ENCODE data around the gene STON2. TPM values are rescaled to one million over a fixed set of nuclear protein-coding genes. Genes with fewer than 3 reads are reported as not detected.

Gene STON2
- total and polyA plus RNA-seq, 2 of the 13 experiments (the other 11 are each of a cell fraction or from before 2014, with no cell fraction given), result 2.1 to 11.0 TPM

DNA sequence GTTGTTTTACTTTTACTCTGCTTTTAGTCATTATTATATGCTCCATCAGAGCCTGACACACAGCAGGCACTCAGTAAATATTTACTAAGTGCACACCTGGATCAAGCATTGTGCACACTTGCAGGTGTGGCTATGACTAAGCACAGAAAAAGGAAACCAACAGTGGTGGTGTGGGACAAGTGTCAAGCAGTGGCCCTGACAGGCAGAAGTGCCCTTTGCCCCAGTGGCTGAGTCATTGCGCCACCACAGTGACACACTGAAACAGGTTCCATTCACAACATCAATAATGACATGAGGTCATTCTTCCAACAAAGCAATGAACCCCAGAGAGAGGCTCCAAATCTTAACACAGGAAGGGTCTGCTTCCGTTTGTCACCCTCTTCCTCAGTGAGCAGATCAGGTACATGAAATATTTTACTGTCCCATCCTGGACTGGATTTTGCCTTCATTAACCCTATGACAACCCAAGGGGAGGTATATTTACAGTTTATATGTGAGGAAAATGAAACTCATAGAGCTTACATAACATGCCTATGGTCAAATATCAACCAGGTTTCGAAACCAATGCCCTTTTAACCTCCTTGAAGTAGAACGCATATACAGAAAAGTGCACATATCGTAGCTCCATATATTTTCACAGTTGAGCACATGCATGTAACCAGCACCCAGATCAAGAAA, 96.7 kb downstream of the STON2 start (continued):
- TF ChIP-seq, protein P1, sequence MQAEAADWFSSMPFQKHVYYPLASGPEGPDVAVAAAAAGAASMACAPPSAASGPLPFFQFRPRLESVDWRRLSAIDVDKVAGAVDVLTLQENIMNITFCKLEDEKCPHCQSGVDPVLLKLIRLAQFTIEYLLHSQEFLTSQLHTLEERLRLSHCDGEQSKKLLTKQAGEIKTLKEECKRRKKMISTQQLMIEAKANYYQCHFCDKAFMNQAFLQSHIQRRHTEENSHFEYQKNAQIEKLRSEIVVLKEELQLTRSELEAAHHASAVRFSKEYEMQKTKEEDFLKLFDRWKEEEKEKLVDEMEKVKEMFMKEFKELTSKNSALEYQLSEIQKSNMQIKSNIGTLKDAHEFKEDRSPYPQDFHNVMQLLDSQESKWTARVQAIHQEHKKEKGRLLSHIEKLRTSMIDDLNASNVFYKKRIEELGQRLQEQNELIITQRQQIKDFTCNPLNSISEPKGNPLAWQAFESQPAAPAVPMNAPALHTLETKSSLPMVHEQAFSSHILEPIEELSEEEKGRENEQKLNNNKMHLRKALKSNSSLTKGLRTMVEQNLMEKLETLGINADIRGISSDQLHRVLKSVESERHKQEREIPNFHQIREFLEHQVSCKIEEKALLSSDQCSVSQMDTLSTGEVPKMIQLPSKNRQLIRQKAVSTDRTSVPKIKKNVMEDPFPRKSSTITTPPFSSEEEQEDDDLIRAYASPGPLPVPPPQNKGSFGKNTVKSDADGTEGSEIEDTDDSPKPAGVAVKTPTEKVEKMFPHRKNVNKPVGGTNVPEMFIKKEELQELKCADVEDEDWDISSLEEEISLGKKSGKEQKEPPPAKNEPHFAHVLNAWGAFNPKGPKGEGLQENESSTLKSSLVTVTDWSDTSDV (CRISPR knock-in tag; IDR thresholded peaks at IDR 0.05), result no peak
- TF ChIP-seq NCOA2 (CRISPR knock-in tag; IDR thresholded peaks at IDR 0.05) (peak; percentile 93), ZNF629 (CRISPR knock-in tag; conservative IDR thresholded peaks at IDR 0.05) (peak; percentile 40; the same call in 1 of the 2 replicates), MED1 (CRISPR knock-in tag; IDR thresholded peaks at IDR 0.05) (peak; percentile 98), ZNF264 (CRISPR knock-in tag; IDR thresholded peaks at IDR 0.05) (peak; percentile 81), PHF8 (CRISPR knock-in tag; IDR thresholded peaks at IDR 0.05) (peak; percentile 19; the same call in 1 of the 2 replicates), PAWR (CRISPR knock-in tag; IDR thresholded peaks at IDR 0.05; ENCODE audit: borderline replicate concordance) (no peak), NFE2 (CRISPR knock-in tag; IDR thresholded peaks at IDR 0.05) (peak; percentile 85), TEAD2 (CRISPR knock-in tag; IDR thresholded peaks at IDR 0.05) (no peak), ZNF441 (CRISPR knock-in tag; IDR thresholded peaks at IDR 0.05; ENCODE audit: borderline replicate concordance) (no peak; the same call in 1 of the 2 replicates), ZNF124 (CRISPR knock-in tag; IDR thresholded peaks at IDR 0.05) (peak; percentile 82), ZNF75D (CRISPR knock-in tag; IDR thresholded peaks at IDR 0.05; ENCODE audit: borderline replicate concordance) (no peak), HDAC6 (IDR thresholded peaks at IDR 0.05; ENCODE audit: low read depth, low read length) (no peak)
- TF ChIP-seq, protein P2, sequence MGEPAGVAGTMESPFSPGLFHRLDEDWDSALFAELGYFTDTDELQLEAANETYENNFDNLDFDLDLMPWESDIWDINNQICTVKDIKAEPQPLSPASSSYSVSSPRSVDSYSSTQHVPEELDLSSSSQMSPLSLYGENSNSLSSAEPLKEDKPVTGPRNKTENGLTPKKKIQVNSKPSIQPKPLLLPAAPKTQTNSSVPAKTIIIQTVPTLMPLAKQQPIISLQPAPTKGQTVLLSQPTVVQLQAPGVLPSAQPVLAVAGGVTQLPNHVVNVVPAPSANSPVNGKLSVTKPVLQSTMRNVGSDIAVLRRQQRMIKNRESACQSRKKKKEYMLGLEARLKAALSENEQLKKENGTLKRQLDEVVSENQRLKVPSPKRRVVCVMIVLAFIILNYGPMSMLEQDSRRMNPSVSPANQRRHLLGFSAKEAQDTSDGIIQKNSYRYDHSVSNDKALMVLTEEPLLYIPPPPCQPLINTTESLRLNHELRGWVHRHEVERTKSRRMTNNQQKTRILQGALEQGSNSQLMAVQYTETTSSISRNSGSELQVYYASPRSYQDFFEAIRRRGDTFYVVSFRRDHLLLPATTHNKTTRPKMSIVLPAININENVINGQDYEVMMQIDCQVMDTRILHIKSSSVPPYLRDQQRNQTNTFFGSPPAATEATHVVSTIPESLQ (CRISPR knock-in tag; conservative IDR thresholded peaks at IDR 0.05), result no peak
- TF ChIP-seq, protein P3, sequence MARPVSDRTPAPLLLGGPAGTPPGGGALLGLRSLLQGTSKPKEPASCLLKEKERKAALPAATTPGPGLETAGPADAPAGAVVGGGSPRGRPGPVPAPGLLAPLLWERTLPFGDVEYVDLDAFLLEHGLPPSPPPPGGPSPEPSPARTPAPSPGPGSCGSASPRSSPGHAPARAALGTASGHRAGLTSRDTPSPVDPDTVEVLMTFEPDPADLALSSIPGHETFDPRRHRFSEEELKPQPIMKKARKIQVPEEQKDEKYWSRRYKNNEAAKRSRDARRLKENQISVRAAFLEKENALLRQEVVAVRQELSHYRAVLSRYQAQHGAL (CRISPR knock-in tag; IDR thresholded peaks at IDR 0.05; ENCODE audit: not compliant biosample characterization), result no peak
- TF ChIP-seq, protein P4, sequence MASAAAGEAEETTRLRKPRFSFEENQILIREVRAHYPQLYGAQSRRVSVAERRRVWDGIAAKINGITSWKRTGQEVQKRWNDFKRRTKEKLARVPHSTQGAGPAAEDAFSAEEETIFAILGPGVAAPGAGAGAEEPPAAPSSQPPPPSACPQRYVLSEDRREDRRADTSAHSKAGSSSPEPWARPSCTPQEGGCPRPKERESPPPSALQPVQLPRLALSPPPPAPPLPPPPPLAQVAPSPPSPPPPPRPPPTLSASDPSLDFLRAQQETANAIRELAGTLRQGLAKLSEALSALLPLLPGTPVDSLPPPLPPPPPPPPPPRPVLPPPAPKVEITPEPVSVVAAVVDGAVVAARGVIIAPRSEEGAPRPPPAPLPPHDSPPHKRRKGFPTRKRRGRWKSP (CRISPR knock-in tag; IDR thresholded peaks at IDR 0.05), result peak; percentile 73; the same call in 1 of the 2 replicates
- TF ChIP-seq, protein P5, sequence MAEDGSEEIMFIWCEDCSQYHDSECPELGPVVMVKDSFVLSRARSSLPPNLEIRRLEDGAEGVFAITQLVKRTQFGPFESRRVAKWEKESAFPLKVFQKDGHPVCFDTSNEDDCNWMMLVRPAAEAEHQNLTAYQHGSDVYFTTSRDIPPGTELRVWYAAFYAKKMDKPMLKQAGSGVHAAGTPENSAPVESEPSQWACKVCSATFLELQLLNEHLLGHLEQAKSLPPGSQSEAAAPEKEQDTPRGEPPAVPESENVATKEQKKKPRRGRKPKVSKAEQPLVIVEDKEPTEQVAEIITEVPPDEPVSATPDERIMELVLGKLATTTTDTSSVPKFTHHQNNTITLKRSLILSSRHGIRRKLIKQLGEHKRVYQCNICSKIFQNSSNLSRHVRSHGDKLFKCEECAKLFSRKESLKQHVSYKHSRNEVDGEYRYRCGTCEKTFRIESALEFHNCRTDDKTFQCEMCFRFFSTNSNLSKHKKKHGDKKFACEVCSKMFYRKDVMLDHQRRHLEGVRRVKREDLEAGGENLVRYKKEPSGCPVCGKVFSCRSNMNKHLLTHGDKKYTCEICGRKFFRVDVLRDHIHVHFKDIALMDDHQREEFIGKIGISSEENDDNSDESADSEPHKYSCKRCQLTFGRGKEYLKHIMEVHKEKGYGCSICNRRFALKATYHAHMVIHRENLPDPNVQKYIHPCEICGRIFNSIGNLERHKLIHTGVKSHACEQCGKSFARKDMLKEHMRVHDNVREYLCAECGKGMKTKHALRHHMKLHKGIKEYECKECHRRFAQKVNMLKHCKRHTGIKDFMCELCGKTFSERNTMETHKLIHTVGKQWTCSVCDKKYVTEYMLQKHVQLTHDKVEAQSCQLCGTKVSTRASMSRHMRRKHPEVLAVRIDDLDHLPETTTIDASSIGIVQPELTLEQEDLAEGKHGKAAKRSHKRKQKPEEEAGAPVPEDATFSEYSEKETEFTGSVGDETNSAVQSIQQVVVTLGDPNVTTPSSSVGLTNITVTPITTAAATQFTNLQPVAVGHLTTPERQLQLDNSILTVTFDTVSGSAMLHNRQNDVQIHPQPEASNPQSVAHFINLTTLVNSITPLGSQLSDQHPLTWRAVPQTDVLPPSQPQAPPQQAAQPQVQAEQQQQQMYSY (CRISPR knock-in tag; IDR thresholded peaks at IDR 0.05), result no peak
